Thyroid gland (tissue), 4 donors: ENCODE measurements around the gene PREB.

Experiments
- CTCF ChIP-seq, 6 experiments: fragments of 200-600 bp in 3 of 6; fragments of 450-650 bp in 3 of 6; sonication (generic) in 3 of 6; IDR thresholded peaks; one replicate each; pipeline ENCODE4 v1.5.1; 2016 to 2019; ENCODE audit warnings: antibody characterized with exemption in 6 of 6, mild to moderate bottlenecking in 2 of 6, inconsistent platforms in 1 of 6, moderate library complexity in 1 of 6
- POLR2A ChIP-seq, 2 donors: fragments of 450-650 bp; IDR thresholded peaks; one replicate each; pipeline ENCODE4 v1.6.1; 2017; ENCODE audit warnings: antibody characterized with exemption in 2 of 2, mild to moderate bottlenecking in 2 of 2, moderate library complexity in 1 of 2

DNA sequence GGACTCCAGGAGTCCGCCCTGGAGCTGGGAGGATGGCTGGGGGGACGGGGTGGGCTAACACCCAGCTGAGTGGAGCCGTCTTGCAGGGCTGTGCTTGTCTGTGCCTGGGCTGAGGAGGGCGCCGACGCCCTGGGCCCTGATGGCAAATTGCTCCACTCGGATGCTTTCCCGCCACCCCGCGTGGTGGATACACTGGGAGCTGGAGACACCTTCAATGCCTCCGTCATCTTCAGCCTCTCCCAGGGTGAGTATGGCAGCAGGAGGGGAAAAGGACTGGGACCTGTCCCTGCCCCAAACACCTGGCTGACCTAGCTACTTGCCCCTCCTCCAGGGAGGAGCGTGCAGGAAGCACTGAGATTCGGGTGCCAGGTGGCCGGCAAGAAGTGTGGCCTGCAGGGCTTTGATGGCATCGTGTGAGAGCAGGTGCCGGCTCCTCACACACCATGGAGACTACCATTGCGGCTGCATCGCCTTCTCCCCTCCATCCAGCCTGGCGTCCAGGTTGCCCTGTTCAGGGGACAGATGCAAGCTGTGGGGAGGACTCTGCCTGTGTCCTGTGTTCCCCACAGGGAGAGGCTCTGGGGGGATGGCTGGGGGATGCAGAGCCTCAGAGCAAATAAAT, 35.0 kb downstream of the PREB start:
- TF ChIP-seq CTCF (IDR thresholded peaks at IDR 0.05) (no peak), POLR2A (IDR thresholded peaks at IDR 0.05) (no peak)
